A549 (cell line): ENCODE data around the gene NDUFAF4. TPM values are rescaled to one million over a fixed set of nuclear protein-coding genes. Genes with fewer than 3 reads are reported as not detected.

Experiments
- ATAC-seq, 2 experiments: fragments of 200-7000 bp in 1 of 2; fragments of >200 bp in 1 of 2; cut with Nextera tagmentation in 1 of 2; cut with Tn5 transposase in 1 of 2; 3 replicates each; pipeline versions ENCODE4 v1.8.0 to v1.9.1; 2018 to 2020; ENCODE audit warnings: mild to moderate bottlenecking in 1 of 2, moderate library complexity in 1 of 2
- CTCF ChIA-PET: fragments of 300-600 bp; sonication (Branson Sonifier 250); formaldehyde crosslinking; extraction: SDS; loops from one replicate; lab custom pipeline; 2021; ENCODE audit warnings: antibody characterized with exemption, inconsistent platforms; lab: Yijun Ruan, JAX
- POLR2A ChIA-PET: fragments of 350-600 bp; formaldehyde crosslinking; extraction: SDS; loops from one replicate; lab custom pipeline; 2021; ENCODE audit warnings: antibody characterized with exemption, inconsistent platforms; lab: Yijun Ruan, JAX
- DNase-seq, 2 experiments: peaks; one replicate each; pipeline versions ENCODE4 v3.0.0 to v3.0.0-alpha.2; 2011 to 2016; ENCODE audit warnings: low read depth in 1 of 2, low spot score in 1 of 2
- FAIRE-seq: peaks from 2 replicates; lab custom pipeline; 2011; peaks lifted over from hg19 to GRCh38; lab: Jason Lieb, UNC
- H3K27ac ChIP-seq, 2 experiments: fragments of >200 bp; sonication (Bioruptor Twin); formaldehyde crosslinking; 3 replicates each; pipeline ENCODE4 v1.5.1; 2016 to 2017
- H3K4me1 ChIP-seq: fragments of >200 bp; sonication (Bioruptor Twin); formaldehyde crosslinking; 3 replicates; pipeline ENCODE4 v1.6.1; 2016
- H3K4me2 ChIP-seq: fragments of >200 bp; sonication (Bioruptor Twin); formaldehyde crosslinking; 3 replicates; pipeline ENCODE4 v1.6.1; 2016
- H3K4me3 ChIP-seq: fragments of >200 bp; sonication (Bioruptor Twin); formaldehyde crosslinking; 3 replicates; pipeline ENCODE4 v1.5.1; 2016
- H3K9me3 ChIP-seq: fragments of >200 bp; sonication (Bioruptor Twin); formaldehyde crosslinking; 3 replicates; pipeline ENCODE4 v1.6.1; 2016
- BCL3 ChIP-seq: fragments of >200 bp; sonication (Bioruptor Twin); formaldehyde crosslinking; IDR thresholded peaks from 3 replicates; pipeline ENCODE4 v1.6.1; 2016
- CBX2 ChIP-seq: fragments of 200-600 bp; sonication (generic); IDR thresholded peaks from 2 replicates; pipeline ENCODE4 v1.6.1; 2016; ENCODE audit warnings: low read depth, mild to moderate bottlenecking, borderline replicate concordance
- CEBPB ChIP-seq, 2 experiments: fragments of >200 bp in 1 of 2; sonication (Bioruptor Twin) in 1 of 2; formaldehyde crosslinking in 1 of 2; IDR thresholded peaks; 2 replicates each; pipeline ENCODE4 v1.6.1; 2012 to 2016
- CTCF ChIP-seq: fragments of >200 bp; sonication (Bioruptor Twin); formaldehyde crosslinking; IDR thresholded peaks from 3 replicates; pipeline ENCODE4 v1.5.1; 2016
- JUN ChIP-seq, 2 experiments: fragments of >200 bp; sonication (Bioruptor Twin); formaldehyde crosslinking; IDR thresholded peaks; 2 replicates in 1 of 2; 3 replicates in 1 of 2; pipeline ENCODE4 v1.6.1; 2016 to 2017
- KDM1A ChIP-seq: fragments of 200-600 bp; sonication (generic); IDR thresholded peaks from 2 replicates; pipeline ENCODE4 v1.6.1; 2016; ENCODE audit warnings: low read depth, mild to moderate bottlenecking
- MAZ ChIP-seq: fragments of 150-350 bp; IDR thresholded peaks from 2 replicates; pipeline ENCODE4 v1.6.1; 2014; ENCODE audit warnings: antibody characterized with exemption, low read depth, low read length, borderline replicate concordance
- MYC ChIP-seq: IDR thresholded peaks from 2 replicates; pipeline ENCODE4 v1.6.1; 2012; ENCODE audit warnings: mild to moderate bottlenecking, inconsistent platforms, low read length, improper control_type of control experiment, borderline replicate concordance
- NFE2L2 ChIP-seq: fragments of 150-350 bp; conservative IDR thresholded peaks from 2 replicates; pipeline ENCODE4 v1.6.1; 2014; ENCODE audit warnings: low read length
- NPAS2 ChIP-seq: fragments of 250-450 bp; sonication (Bioruptor Pico); IDR thresholded peaks from 2 replicates; pipeline ENCODE4 v1.8.0; 2022; ENCODE audit warnings: mild to moderate bottlenecking, moderate library complexity, borderline replicate concordance
- PBX3 ChIP-seq: IDR thresholded peaks from 2 replicates; pipeline ENCODE4 v1.6.1; 2012
- PHF8 ChIP-seq: fragments of 200-600 bp; sonication (generic); IDR thresholded peaks from 2 replicates; pipeline ENCODE4 v1.6.1; 2016; ENCODE audit warnings: low read depth, mild to moderate bottlenecking, antibody characterized with exemption, moderate library complexity, borderline replicate concordance
- RAD21 ChIP-seq, 2 experiments: fragments of >200 bp in 1 of 2; sonication (Bioruptor Twin) in 1 of 2; formaldehyde crosslinking in 1 of 2; IDR thresholded peaks in 1 of 2; conservative IDR thresholded peaks in 1 of 2; 2 replicates in 1 of 2; 3 replicates in 1 of 2; pipeline ENCODE4 v1.6.1; 2012 to 2018; ENCODE audit warnings: inconsistent platforms in 1 of 2
- RNF2 ChIP-seq: fragments of 200-600 bp; sonication (generic); IDR thresholded peaks from 2 replicates; pipeline ENCODE4 v1.6.1; 2016; ENCODE audit warnings: low read depth, mild to moderate bottlenecking, antibody characterized with exemption, moderate library complexity, borderline replicate concordance
- SMC3 ChIP-seq: fragments of >200 bp; sonication (Bioruptor Twin); formaldehyde crosslinking; IDR thresholded peaks from 3 replicates; pipeline ENCODE4 v1.6.1; 2018; ENCODE audit warnings: inconsistent platforms
- SREBF2 ChIP-seq: fragments of 450-650 bp; IDR thresholded peaks from 2 replicates; pipeline ENCODE4 v1.6.1; 2014; ENCODE audit warnings: mild to moderate bottlenecking, moderate library complexity
- TFCP2L1 ChIP-seq: fragments of 250-450 bp; sonication (Bioruptor Pico); IDR thresholded peaks from 2 replicates; pipeline ENCODE4 v1.5.0; 2021; ENCODE audit warnings: mild to moderate bottlenecking
- USF2 ChIP-seq: fragments of 450-650 bp; IDR thresholded peaks from 2 replicates; pipeline ENCODE4 v1.6.1; 2014; ENCODE audit warnings: antibody characterized with exemption
- ZC3H11A ChIP-seq: fragments of 450-650 bp; IDR thresholded peaks from 2 replicates; pipeline ENCODE4 v1.6.1; 2014; ENCODE audit warnings: antibody characterized with exemption, mild to moderate bottlenecking
- ZSCAN20 ChIP-seq: fragments of 250-450 bp; sonication (Bioruptor Pico); IDR thresholded peaks from 2 replicates; pipeline ENCODE4 v1.8.0; 2022; ENCODE audit warnings: mild to moderate bottlenecking, moderate library complexity
- WGBS: methylation state at CpG from one replicate; pipeline ENCODE4 v1.1.6; 2017; ENCODE audit errors: missing lambda C conversion rate; 5-methylcytosine and 5-hydroxymethylcytosine counted together
- polyA plus RNA-seq, 4 experiments: library from polyadenylated mRNA; depleted of rRNA in 3 of 4; stranded (reverse); fragments of >200 nt; fragmentation: RNase III in 1 of 4; extraction: RNeasy Plus Mini Kit Qiagen cat#74134 plus additional on column Dnase treatment in 1 of 4; gene quantifications; 2 replicates in 3 of 4; 3 replicates in 1 of 4; pipeline ENCODE4 v1.2.3, GENCODE V29; 2011 to 2017

The NDUFAF4 gene
- polyA plus RNA-seq, 2 of the 4 experiments (the other 2 are of a cell fraction), result 37.9 to 58.7 TPM

- FAIRE-seq, result no peak
- ChIA-PET POLR2A (no interaction called here), CTCF (interaction anchor here (0.8 to 3.3 kb wide), 13 partner anchors 8 to 162 kb away, joined by 3 to 35 read pairs (median 5); no protein-coding TSS in a partner anchor)
- H3K4me3 ChIP-seq, result no peak overlapping the region
- TF ChIP-seq CTCF (no peak), USF2 (no peak), JUN (IDR thresholded peaks at IDR 0.05) (no peak), NPAS2 (CRISPR knock-in tag) (no peak), NFE2L2 (no peak), PHF8 (no peak), PBX3 (no peak), KDM1A (no peak), CEBPB (IDR thresholded peaks at IDR 0.05) (no peak), RNF2 (no peak), MAZ (no peak), TFCP2L1 (no peak), BCL3 (no peak), CBX2 (no peak), SREBF2 (no peak), MYC (no peak), ZC3H11A (no peak), ZSCAN20 (no peak)
- ATAC-seq, result no peak
- H3K4me1 ChIP-seq, result peaks cover 17% of the 10 kb centered on the region
- no peaks in the 10 kb centered on the region for H3K9me3 ChIP-seq
- H3K27ac ChIP-seq, result no peak overlapping the region
- DNase-seq, result no peak
- H3K4me2 ChIP-seq, result no peak overlapping the region
- WGBS, result 92% methylated on average over 2 of the region's 2 CpGs
These were observed 1.8 kb upstream of the NDUFAF4 start for GRCh38 chr6:96899451-96899998.

- DNase-seq (peak; percentile 6 to 43), ATAC-seq (no peak)
- WGBS, result 16% methylated on average over 3 of the region's 3 CpGs
- CTCF ChIA-PET, result interaction anchor here (0.8 to 3.3 kb wide), 19 partner anchors 9 to 268 kb away, joined by 3 to 35 read pairs (median 4); no protein-coding TSS in a partner anchor
- TF ChIP-seq CTCF, result peak; percentile 58
- peak; percentile 54 for TF ChIP-seq SMC3
- no peak for TF ChIP-seq USF2
- peak; percentile 63 to 66 for TF ChIP-seq RAD21 (conservative IDR thresholded peaks at IDR 0.05 in 1 of 2, IDR thresholded peaks at IDR 0.05 in 1 of 2)
- TF ChIP-seq, all 56 proteins: peak for 3
- peak overlapping the region; percentile 97 for H3K4me2 ChIP-seq
- no peak for FAIRE-seq
- POLR2A ChIA-PET, result no interaction called here
- peaks cover 17% of the 10 kb centered on the region for H3K4me1 ChIP-seq
- H3K4me3 ChIP-seq, result no peak overlapping the region
- peak overlapping the region in 1 of 2 experiments; percentile 91; a peak in 3 of 6 replicates for H3K27ac ChIP-seq
- H3K9me3 ChIP-seq, result no peaks in the 10 kb centered on the region
These were observed 1.3 kb upstream of the NDUFAF4 start for GRCh38 chr6:96899019-96899418.
